ENCODE measurements around the gene NIPA2.

DNA sequence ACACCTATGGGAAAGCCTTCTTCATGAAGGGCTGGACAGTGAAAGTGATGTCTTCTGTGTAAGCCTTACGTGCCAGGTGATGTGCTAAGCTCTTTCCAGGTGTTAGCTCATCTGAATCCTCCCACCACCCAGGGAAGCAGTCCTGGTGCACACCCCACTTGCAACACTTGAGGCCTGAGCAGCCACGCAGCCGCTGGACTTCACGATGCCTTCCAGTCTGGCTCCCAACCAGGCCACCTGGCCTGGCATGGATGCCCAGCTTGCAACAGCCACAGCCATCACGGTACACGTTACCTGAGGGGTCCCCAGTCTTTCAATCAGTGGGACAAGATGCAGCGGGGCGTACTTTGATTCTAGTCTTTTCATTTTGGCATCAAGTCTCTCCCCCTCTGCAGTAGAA is 35.8 kb downstream of the NIPA2 start:
- TF ChIP-seq EZH2 (IDR thresholded peaks at IDR 0.05; ENCODE audit: low read length, unreplicated experiment), result no peak
- TF ChIP-seq, protein P1, sequence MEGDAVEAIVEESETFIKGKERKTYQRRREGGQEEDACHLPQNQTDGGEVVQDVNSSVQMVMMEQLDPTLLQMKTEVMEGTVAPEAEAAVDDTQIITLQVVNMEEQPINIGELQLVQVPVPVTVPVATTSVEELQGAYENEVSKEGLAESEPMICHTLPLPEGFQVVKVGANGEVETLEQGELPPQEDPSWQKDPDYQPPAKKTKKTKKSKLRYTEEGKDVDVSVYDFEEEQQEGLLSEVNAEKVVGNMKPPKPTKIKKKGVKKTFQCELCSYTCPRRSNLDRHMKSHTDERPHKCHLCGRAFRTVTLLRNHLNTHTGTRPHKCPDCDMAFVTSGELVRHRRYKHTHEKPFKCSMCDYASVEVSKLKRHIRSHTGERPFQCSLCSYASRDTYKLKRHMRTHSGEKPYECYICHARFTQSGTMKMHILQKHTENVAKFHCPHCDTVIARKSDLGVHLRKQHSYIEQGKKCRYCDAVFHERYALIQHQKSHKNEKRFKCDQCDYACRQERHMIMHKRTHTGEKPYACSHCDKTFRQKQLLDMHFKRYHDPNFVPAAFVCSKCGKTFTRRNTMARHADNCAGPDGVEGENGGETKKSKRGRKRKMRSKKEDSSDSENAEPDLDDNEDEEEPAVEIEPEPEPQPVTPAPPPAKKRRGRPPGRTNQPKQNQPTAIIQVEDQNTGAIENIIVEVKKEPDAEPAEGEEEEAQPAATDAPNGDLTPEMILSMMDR (conservative IDR thresholded peaks at IDR 0.05; ENCODE audit: low read depth, low read length), result no peak
